CD8-positive, alpha-beta memory T cell (primary cell): ENCODE data around the gene VPS26A. TPM values are rescaled to one million over a fixed set of nuclear protein-coding genes. Genes with fewer than 3 reads are reported as not detected.

Experiments used
- CTCF ChIA-PET: fragments of 350-600 bp; sonication (Branson Sonifier 250); formaldehyde crosslinking; loops from one replicate; lab custom pipeline; 2021; ENCODE audit warnings: antibody characterized with exemption; lab: Charles Lee
- POLR2A ChIA-PET: fragments of 350-600 bp; sonication (Branson Sonifier 250); formaldehyde crosslinking; loops from one replicate; lab custom pipeline; 2021; ENCODE audit warnings: antibody characterized with exemption; lab: Charles Lee
- DNase-seq, 5 donors: peaks; one replicate each; pipeline versions ENCODE4 v3.0.0 to v3.0.0-alpha.2; 2020 to 2022; ENCODE audit warnings: mixed read lengths in 1 of 5
- H3K27ac ChIP-seq: one replicate; pipeline ENCODE4 v1.7.0; 2013; ENCODE audit warnings: low read depth, mild to moderate bottlenecking, low read length, moderate library complexity
- H3K27me3 ChIP-seq: 2 replicates; pipeline ENCODE4 v1.7.0; 2013; ENCODE audit warnings: low read length, mild to moderate bottlenecking; ENCODE audit not compliant: insufficient read depth, poor library complexity, severe bottlenecking
- H3K36me3 ChIP-seq: 2 replicates; pipeline ENCODE4 v1.7.0; 2013; ENCODE audit warnings: mild to moderate bottlenecking, low read length, moderate library complexity; ENCODE audit not compliant: insufficient read depth
- H3K4me1 ChIP-seq: 2 replicates; pipeline ENCODE4 v1.7.0; 2013; ENCODE audit warnings: mild to moderate bottlenecking, low read length, moderate library complexity; ENCODE audit not compliant: insufficient read depth
- H3K4me3 ChIP-seq: 2 replicates; pipeline ENCODE4 v1.7.0; 2013; ENCODE audit warnings: mild to moderate bottlenecking, low read length
- H3K9me3 ChIP-seq: 2 replicates; pipeline ENCODE4 v1.7.0; 2013; ENCODE audit warnings: mild to moderate bottlenecking, low read length
- H3K27ac Mint-ChIP-seq, 8 donors: one replicate each; pipeline ENCODE4 v1.8.0; 2020 to 2021; ENCODE audit warnings: mixed read lengths in 8 of 8, mild to moderate bottlenecking in 6 of 8, inconsistent platforms in 3 of 8, moderate library complexity in 3 of 8
- H3K27me3 Mint-ChIP-seq, 2 donors: one replicate each; pipeline ENCODE4 v1.8.0; 2020 to 2021; ENCODE audit warnings: mixed read lengths in 2 of 2, mild to moderate bottlenecking in 1 of 2, moderate library complexity in 1 of 2
- H3K36me3 Mint-ChIP-seq, 3 donors: one replicate each; pipeline ENCODE4 v1.8.0; 2020 to 2021; ENCODE audit warnings: mixed read lengths in 3 of 3, inconsistent platforms in 1 of 3, mild to moderate bottlenecking in 1 of 3
- H3K4me1 Mint-ChIP-seq, 3 donors: one replicate each; pipeline ENCODE4 v1.8.0; 2020 to 2021; ENCODE audit warnings: mixed read lengths in 3 of 3, inconsistent platforms in 1 of 3, mild to moderate bottlenecking in 1 of 3
- H3K4me3 Mint-ChIP-seq, 7 donors: one replicate each; pipeline ENCODE4 v1.8.0; 2020 to 2021; ENCODE audit warnings: mixed read lengths in 7 of 7, mild to moderate bottlenecking in 6 of 7, moderate library complexity in 4 of 7, inconsistent platforms in 2 of 7
- H3K9me3 Mint-ChIP-seq, 5 donors: one replicate each; pipeline ENCODE4 v1.8.0; 2020 to 2022; ENCODE audit warnings: mixed read lengths in 5 of 5, mild to moderate bottlenecking in 3 of 5, moderate library complexity in 2 of 5, inconsistent platforms in 1 of 5
- polyA plus RNA-seq: library from polyadenylated mRNA; unstranded; fragments of 300-500 nt; fragmentation: Illumina TruSeq; gene quantifications from one replicate; pipeline ENCODE4 v1.2.3, GENCODE V29; 2021
- total RNA-seq, 2 experiments: library from RNA; stranded (reverse); gene quantifications; one replicate each; pipeline ENCODE4 v1.2.3, GENCODE V29; 2021

Gene VPS26A
- total and polyA plus RNA-seq, 3 experiments from 2014 or later: 38.6 to 46.7 (median 44.8) TPM

- H3K4me1 ChIP-seq: peaks cover 15% of the 10 kb centered on the region
- H3K4me3 ChIP-seq: peak within 1 kb of the TSS; percentile 77
- ChIA-PET POLR2A (interaction anchor here (1.4 kb wide), 1 partner anchor 279 kb away, joined by 4 read pairs; the partner anchor contains the start of gene DDX50), CTCF (interaction anchor here (1.1 to 1.4 kb wide), 2 partner anchors 10 to 26 kb away, joined by 3 to 4 read pairs; no protein-coding TSS in a partner anchor)
- H3K4me1 Mint-ChIP-seq: peaks cover 43 to 53% (median 53%) of the 10 kb centered on the region in 3 donors
- H3K27ac Mint-ChIP-seq: peak within 1 kb of the TSS; percentile 99 to 100 (median 100)
- H3K9me3 Mint-ChIP-seq: no peaks in the 10 kb centered on the region
- H3K36me3 ChIP-seq: peaks cover 13% of the 10 kb centered on the region
- no peaks in the 10 kb centered on the region for H3K9me3 ChIP-seq
- no peaks in the 10 kb centered on the region for H3K27me3 ChIP-seq
- H3K27me3 Mint-ChIP-seq: peaks cover 0 to 5% of the 10 kb centered on the region in 2 donors
- H3K4me3 Mint-ChIP-seq: peak within 1 kb of the TSS; percentile 95 to 99 (median 97)
- peaks cover 0 to 33% (median 3%) of the 10 kb centered on the region in 3 donors for H3K36me3 Mint-ChIP-seq
- H3K27ac ChIP-seq: peak within 1 kb of the TSS; percentile 97
- peak; percentile 76 to 91 (median 89) for DNase-seq
These were observed 56.0 kb downstream of the VPS26A start, which contains the start of gene SUPV3L1 for GRCh38 chr10:69179743-69180524. Gene SUPV3L1 (plus strand): TSS chr10:69180234. CDS start chr10:69180292, 58 bp downstream.

GRCh38 chr10:69180525-69181204 lies 56.7 kb downstream of the VPS26A start:
- ChIA-PET POLR2A (interaction anchor here (0.6 to 1.4 kb wide), 2 partner anchors 31 to 280 kb away, joined by 3 to 4 read pairs; partner anchors contain the start of gene DDX50), CTCF (interaction anchor here (1.1 to 1.4 kb wide), 2 partner anchors 10 to 26 kb away, joined by 3 to 4 read pairs; no protein-coding TSS in a partner anchor)
- DNase-seq: peak in 4 of 5 donors; percentile 2 to 49 (median 32)
- H3K4me3 Mint-ChIP-seq: peak overlapping the region; percentile 95 to 99 (median 97)
- peaks cover 0 to 5% of the 10 kb centered on the region in 2 donors for H3K27me3 Mint-ChIP-seq
- no peaks in the 10 kb centered on the region for H3K27me3 ChIP-seq
- H3K4me3 ChIP-seq: peak overlapping the region; percentile 77
- H3K27ac Mint-ChIP-seq: peak overlapping the region; percentile 99 to 100 (median 100)
- no peaks in the 10 kb centered on the region for H3K9me3 ChIP-seq
- peaks cover 17% of the 10 kb centered on the region for H3K36me3 ChIP-seq
- H3K4me1 ChIP-seq: peaks cover 15% of the 10 kb centered on the region
- H3K27ac ChIP-seq: peak overlapping the region; percentile 97
- H3K36me3 Mint-ChIP-seq: peaks cover 0 to 38% (median 5%) of the 10 kb centered on the region in 3 donors
- H3K9me3 Mint-ChIP-seq: no peaks in the 10 kb centered on the region
- peaks cover 48 to 59% (median 57%) of the 10 kb centered on the region in 3 donors for H3K4me1 Mint-ChIP-seq

- ChIA-PET CTCF (no interaction called here), POLR2A (no interaction called here)
- Mint-ChIP-seq H3K9me3 (no peaks in the 10 kb centered on the region), H3K4me1 (peaks cover 51 to 63% (median 63%) of the 10 kb centered on the region in 3 donors), H3K36me3 (peaks cover 0 to 46% (median 7%) of the 10 kb centered on the region in 3 donors), H3K27me3 (peaks cover 0 to 5% of the 10 kb centered on the region in 2 donors), H3K4me3 (peak overlapping the region; percentile 95 to 99 (median 97)), H3K27ac (peak overlapping the region; percentile 99 to 100 (median 100))
- no peaks in the 10 kb centered on the region for H3K27me3 ChIP-seq
- H3K27ac ChIP-seq: peak overlapping the region; percentile 97
- peak overlapping the region; percentile 77 for H3K4me3 ChIP-seq
- H3K9me3 ChIP-seq: no peaks in the 10 kb centered on the region
- no peak for DNase-seq
- H3K36me3 ChIP-seq: peaks cover 22% of the 10 kb centered on the region
- H3K4me1 ChIP-seq: peaks cover 15% of the 10 kb centered on the region
These were observed 57.5 kb downstream of the VPS26A start for GRCh38 chr10:69181433-69181832.

GRCh38 chr10:69182005-69182404 lies 58.0 kb downstream of the VPS26A start:
- Mint-ChIP-seq H3K36me3 (peaks cover 0 to 51% (median 7%) of the 10 kb centered on the region in 3 donors), H3K4me1 (peaks cover 52 to 64% (median 63%) of the 10 kb centered on the region in 3 donors), H3K9me3 (no peaks in the 10 kb centered on the region), H3K27me3 (peaks cover 0 to 5% of the 10 kb centered on the region in 2 donors), H3K4me3 (peak overlapping the region in 1 of 7 donors; percentile 38), H3K27ac (peak overlapping the region in 5 of 8 donors; percentile 27 to 99 (median 45))
- ChIA-PET POLR2A (no interaction called here), CTCF (no interaction called here)
- Histone ChIP-seq H3K27me3 (no peaks in the 10 kb centered on the region), H3K9me3 (no peaks in the 10 kb centered on the region), H3K27ac (no peak overlapping the region), H3K4me3 (no peak overlapping the region), H3K4me1 (peaks cover 15% of the 10 kb centered on the region), H3K36me3 (peaks cover 28% of the 10 kb centered on the region)
- no peak for DNase-seq

- CTCF ChIA-PET: no interaction called here
- Mint-ChIP-seq H3K36me3 (peaks cover 5 to 78% (median 13%) of the 10 kb centered on the region in 3 donors), H3K4me1 (peaks cover 30 to 40% (median 34%) of the 10 kb centered on the region in 3 donors), H3K4me3 (no peak overlapping the region), H3K27ac (peak overlapping the region in 3 of 8 donors; percentile 19 to 55 (median 40)), H3K27me3 (no peaks in the 10 kb centered on the region), H3K9me3 (no peaks in the 10 kb centered on the region)
- Histone ChIP-seq H3K4me1 (peaks cover under 1% of the 10 kb centered on the region), H3K27me3 (no peaks in the 10 kb centered on the region), H3K4me3 (no peak overlapping the region), H3K36me3 (peaks cover 37% of the 10 kb centered on the region), H3K9me3 (no peaks in the 10 kb centered on the region), H3K27ac (no peak overlapping the region)
- no peak for DNase-seq
- POLR2A ChIA-PET: interaction anchor here (0.6 kb wide), 1 partner anchor 24 kb away, joined by 4 read pairs; no protein-coding TSS in a partner anchor
These were observed 62.5 kb downstream of the VPS26A start for GRCh38 chr10:69186524-69186923.

GRCh38 chr10:69201045-69201444 lies 77.1 kb downstream of the VPS26A start:
- no peaks in the 10 kb centered on the region for H3K27me3 Mint-ChIP-seq
- CTCF ChIA-PET: no interaction called here
- Histone ChIP-seq H3K36me3 (peaks cover 23% of the 10 kb centered on the region), H3K4me1 (peaks cover 23% of the 10 kb centered on the region), H3K27ac (no peak overlapping the region), H3K4me3 (no peak overlapping the region), H3K9me3 (no peaks in the 10 kb centered on the region), H3K27me3 (no peaks in the 10 kb centered on the region)
- POLR2A ChIA-PET: no interaction called here
- H3K27ac Mint-ChIP-seq: peak overlapping the region; percentile 26 to 88 (median 69)
- H3K9me3 Mint-ChIP-seq: no peaks in the 10 kb centered on the region
- H3K4me3 Mint-ChIP-seq: no peak overlapping the region
- H3K36me3 Mint-ChIP-seq: peaks cover 15 to 69% (median 16%) of the 10 kb centered on the region in 3 donors
- peaks cover 24 to 41% (median 35%) of the 10 kb centered on the region in 3 donors for H3K4me1 Mint-ChIP-seq
- DNase-seq: no peak

- DNase-seq: peak in 1 of 5 donors; percentile 33
- peaks cover 23% of the 10 kb centered on the region for H3K4me1 ChIP-seq
- peak overlapping the region; percentile 21 for H3K27ac ChIP-seq
- H3K9me3 Mint-ChIP-seq: no peaks in the 10 kb centered on the region
- ChIA-PET POLR2A (no interaction called here), CTCF (interaction anchor here (1.4 kb wide), 1 partner anchor 18 kb away, joined by 3 read pairs; the partner anchor contains the start of gene HKDC1)
- H3K4me1 Mint-ChIP-seq: peaks cover 30 to 45% (median 40%) of the 10 kb centered on the region in 3 donors
- no peaks in the 10 kb centered on the region for H3K27me3 Mint-ChIP-seq
- peaks cover 28% of the 10 kb centered on the region for H3K36me3 ChIP-seq
- peak overlapping the region in 5 of 7 donors; percentile 6 to 54 (median 38) for H3K4me3 Mint-ChIP-seq
- H3K27me3 ChIP-seq: no peaks in the 10 kb centered on the region
- peaks cover 20 to 68% (median 20%) of the 10 kb centered on the region in 3 donors for H3K36me3 Mint-ChIP-seq
- H3K9me3 ChIP-seq: no peaks in the 10 kb centered on the region
- H3K27ac Mint-ChIP-seq: peak overlapping the region; percentile 33 to 94 (median 82)
- H3K4me3 ChIP-seq: no peak overlapping the region
These were observed 78.4 kb downstream of the VPS26A start for GRCh38 chr10:69202332-69202731.
